Muscle of back (tissue), 11 donors: ENCODE measurements around the gene IFIT2. TPM values are rescaled to one million over a fixed set of nuclear protein-coding genes. Genes with fewer than 3 reads are reported as not detected.
"Not testable (repeated sequence)": the region's sequence is repeated elsewhere in the genome, so short reads cannot be mapped to it uniquely, and the experiment has no call there.

Experiments used
- DNase-seq, 3 donors: peaks; one replicate each; pipeline versions ENCODE4 v3.0.0 to v3.0.0-alpha.2; 2013
- polyA plus RNA-seq, 10 donors: library from polyadenylated mRNA; unstranded; fragments of 120-200 nt; gene quantifications; one replicate each; pipeline ENCODE4 v1.2.1, GENCODE V29; 2013; ENCODE audit not compliant: insufficient read length in 10 of 10

IFIT2 gene
- polyA plus RNA-seq, 10 donors: 5.5 to 9.4 (median 7.6) TPM

GRCh38 chr10:89306434-89307268 lies 4.8 kb downstream of the IFIT2 start:
- no peak for DNase-seq

- DNase-seq: no peak
Measured at GRCh38 chr10:89307269-89307577, 5.4 kb downstream of the IFIT2 start.

- no peak for DNase-seq
Measured at GRCh38 chr10:89308266-89308665, 6.4 kb downstream of the IFIT2 start.

GRCh38 chr10:89308736-89309135 lies 6.9 kb downstream of the IFIT2 start:
- no peak for DNase-seq

- no peak for DNase-seq
Measured at GRCh38 chr10:89309156-89310055, 7.6 kb downstream of the IFIT2 start.

GRCh38 chr10:89310056-89310893 lies 8.4 kb downstream of the IFIT2 start:
- no peak for DNase-seq

- no peak for DNase-seq
Measured at GRCh38 chr10:89312973-89313372, 11.1 kb downstream of the IFIT2 start.

GRCh38 chr10:89314676-89315075 lies 12.8 kb downstream of the IFIT2 start:
- no peak for DNase-seq

- not testable (repeated sequence) for DNase-seq
Measured at GRCh38 chr10:89318047-89318446, 16.2 kb downstream of the IFIT2 start.

- not testable (repeated sequence) for DNase-seq
Measured at GRCh38 chr10:89325081-89325480, 23.2 kb downstream of the IFIT2 start.

GRCh38 chr10:89325856-89326255 lies 24.0 kb downstream of the IFIT2 start:
- not testable (repeated sequence) for DNase-seq

GRCh38 chr10:89327803-89328441 lies 26.1 kb downstream of the IFIT2 start, which contains the start of gene IFIT3:
Gene IFIT3 (plus strand): TSS chr10:89327997. CDS start chr10:89328074, 77 bp downstream.
- peak; percentile 89 to 96 (median 95) for DNase-seq

- DNase-seq: no peak
Measured at GRCh38 chr10:89329151-89329550, 27.3 kb downstream of the IFIT2 start.

- not testable (repeated sequence) for DNase-seq
Measured at GRCh38 chr10:89330014-89330413, 28.2 kb downstream of the IFIT2 start.

- DNase-seq: no peak
Measured at GRCh38 chr10:89330537-89331212, 28.8 kb downstream of the IFIT2 start.

GRCh38 chr10:89331487-89332122 lies 29.8 kb downstream of the IFIT2 start:
- not testable (repeated sequence) for DNase-seq

GRCh38 chr10:89332123-89332633 lies 30.3 kb downstream of the IFIT2 start:
- peak; percentile 67 to 89 (median 77) for DNase-seq

GRCh38 chr10:89335226-89335625 lies 33.4 kb downstream of the IFIT2 start:
- DNase-seq: no peak

- no peak for DNase-seq
Measured at GRCh38 chr10:89336241-89336640, 34.4 kb downstream of the IFIT2 start.

- no peak for DNase-seq
Measured at GRCh38 chr10:89337484-89337883, 35.6 kb downstream of the IFIT2 start.
